HUDEP-2 (cell line): ENCODE measurements around the gene RAD9A.
A peak's percentile ranks its signal among the peaks of the same experiment; 100 is the strongest.

Experiments used
- DNase-seq, 76 experiments: peaks; one replicate each; lab custom pipeline; 2025; ENCODE audit not compliant: unreplicated experiment in 76 of 76; lab: John Stamatoyannopoulos, UW

RAD9A gene

GRCh38 chr11:67437809-67438157, 46.0 kb downstream of the RAD9A start:
- no peak for DNase-seq

- DNase-seq: no peak
Observed at GRCh38 chr11:67438158-67438902, 46.5 kb downstream of the RAD9A start.

DNA sequence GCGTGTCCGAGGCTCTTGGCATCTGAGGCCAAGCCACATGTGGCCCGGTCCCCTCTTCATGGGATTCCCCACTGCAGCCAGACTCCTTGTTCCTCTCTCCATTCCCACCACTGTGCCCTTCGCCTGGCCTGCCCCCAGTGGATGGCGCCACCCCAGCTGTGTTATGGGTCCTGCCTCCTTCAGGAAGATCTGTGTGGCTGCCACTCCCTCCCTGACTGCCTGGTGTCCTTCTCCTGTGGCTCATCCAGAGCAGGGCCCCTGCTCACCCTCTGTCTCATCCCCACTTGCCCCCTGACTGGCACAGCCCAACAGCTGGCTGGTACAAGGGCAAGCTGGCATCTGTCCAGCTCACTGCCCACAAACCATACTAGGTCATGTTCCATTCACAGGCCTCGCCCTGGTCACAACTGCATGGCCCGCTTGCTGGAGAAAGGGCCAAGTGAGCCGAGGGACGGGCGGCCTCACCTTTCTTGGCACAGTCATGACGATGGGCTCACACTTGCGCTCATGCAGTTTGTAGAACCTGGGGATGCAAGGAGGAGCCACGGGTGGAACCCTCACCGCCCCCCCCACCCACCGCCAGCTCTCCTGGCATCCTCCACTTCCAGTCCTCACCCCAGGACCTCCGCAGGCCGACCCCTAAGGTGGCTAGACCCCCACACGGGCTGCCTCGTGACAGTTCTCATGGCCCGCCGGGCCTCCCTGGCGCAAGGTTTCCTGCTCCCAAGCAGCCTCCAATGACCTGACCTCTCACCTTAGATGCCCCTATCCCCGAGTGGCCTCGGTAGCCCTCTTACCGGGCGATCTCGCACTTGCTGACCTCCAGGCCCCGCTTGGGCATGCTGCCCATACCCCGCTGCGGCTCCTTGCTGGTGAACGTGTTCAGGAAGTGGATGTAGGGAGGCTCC, 47.8 kb downstream of the RAD9A start:
- DNase-seq: peak in 36 of 76 experiments; percentile 4 to 56 (median 28)

DNA sequence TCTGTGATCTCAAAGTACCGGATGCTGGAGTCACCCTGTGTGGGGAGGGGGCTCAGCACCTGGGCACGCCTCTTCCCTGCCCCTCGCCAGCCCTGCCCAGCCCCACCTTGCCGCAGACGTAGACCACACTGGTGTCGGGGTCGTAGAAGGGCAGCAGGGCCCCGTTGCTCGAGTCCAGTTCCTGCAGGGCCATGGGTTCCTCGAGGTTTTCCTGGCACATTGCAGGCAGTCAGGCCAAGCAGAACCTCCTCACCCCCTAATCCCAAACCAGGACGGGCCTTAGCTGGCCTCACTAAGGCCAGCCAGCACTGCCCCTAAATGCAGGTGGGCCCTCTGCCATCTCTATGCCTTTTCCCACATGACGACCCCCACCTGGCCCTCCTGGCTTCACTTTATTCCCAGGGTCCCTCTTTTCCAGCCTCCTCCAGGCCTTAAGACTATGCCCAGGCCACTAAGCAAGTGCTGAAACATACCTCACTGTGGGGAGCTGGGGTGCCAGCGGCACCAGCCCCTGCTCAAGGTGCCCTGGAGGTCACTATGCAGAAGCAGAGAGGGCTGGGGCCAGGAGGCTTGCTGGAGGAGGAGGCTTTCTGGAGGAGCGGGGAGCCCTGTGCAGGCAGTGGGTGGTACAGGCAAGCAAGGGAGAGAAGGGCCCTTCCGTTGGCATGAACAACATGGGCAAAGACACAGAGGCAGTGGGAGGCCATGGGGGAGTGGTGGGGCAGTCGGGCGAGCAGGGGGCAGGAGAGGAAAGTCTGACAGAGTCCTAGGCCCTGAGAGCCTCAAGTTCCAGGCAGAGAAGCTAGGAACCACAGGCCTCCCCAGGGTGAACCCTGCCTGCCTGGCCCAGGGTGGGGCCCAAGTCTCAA, 48.7 kb downstream of the RAD9A start:
- DNase-seq: no peak

DNA sequence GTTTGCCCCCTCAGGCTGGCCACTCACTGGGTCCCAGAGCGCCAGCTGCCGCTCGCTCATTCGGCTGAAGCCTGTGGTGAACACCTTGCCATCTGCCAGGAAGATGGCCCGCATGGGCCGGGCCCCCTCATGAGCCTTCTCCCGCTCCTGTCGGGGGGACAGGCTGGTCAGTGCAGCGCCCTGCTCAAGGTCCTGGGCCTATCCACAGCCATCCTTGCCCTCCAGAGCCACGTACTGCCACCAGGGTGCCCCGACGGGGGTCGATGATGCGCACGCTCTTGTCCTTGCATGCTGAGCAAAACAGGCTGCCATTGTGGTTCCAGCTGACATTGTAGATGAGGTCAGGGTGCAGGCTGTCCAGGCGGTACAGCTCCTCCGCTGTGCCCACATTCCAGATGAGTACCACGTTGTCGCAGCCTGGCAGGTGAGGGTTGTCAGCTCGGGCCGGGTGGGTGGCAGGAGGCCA, 49.3 kb downstream of the RAD9A start:
- peak in 1 of 76 experiments; percentile 10 for DNase-seq

DNA sequence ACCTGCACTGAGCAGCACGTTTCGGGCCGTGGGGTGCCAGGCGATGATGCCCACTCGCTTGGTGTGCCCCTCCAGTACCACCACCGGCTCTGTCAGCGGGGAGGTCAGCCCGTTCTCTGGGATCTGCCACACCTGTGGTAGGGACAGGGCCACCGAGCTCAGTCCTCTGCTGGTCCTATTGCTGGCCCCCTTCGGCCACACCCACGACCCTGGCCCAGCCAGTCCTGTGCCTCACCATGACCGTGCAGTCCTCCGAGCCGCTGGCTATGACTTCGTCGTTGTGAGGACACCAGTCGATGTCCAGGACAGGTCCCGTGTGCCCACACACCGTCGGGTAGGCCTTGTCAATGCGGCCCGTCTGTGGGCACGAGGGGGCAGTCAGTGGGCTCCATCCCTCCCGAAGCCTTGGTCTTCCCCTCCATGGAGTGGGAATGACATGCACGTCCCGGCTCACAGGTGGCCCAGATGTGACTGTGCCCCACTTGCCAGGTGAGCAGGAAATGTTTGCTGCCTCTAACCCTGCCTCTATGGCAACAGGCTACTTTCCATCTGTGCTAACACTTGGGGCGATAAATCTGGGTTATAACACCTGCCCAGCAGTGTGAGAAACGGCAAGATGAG, 50.1 kb downstream of the RAD9A start:
- DNase-seq: no peak

DNA sequence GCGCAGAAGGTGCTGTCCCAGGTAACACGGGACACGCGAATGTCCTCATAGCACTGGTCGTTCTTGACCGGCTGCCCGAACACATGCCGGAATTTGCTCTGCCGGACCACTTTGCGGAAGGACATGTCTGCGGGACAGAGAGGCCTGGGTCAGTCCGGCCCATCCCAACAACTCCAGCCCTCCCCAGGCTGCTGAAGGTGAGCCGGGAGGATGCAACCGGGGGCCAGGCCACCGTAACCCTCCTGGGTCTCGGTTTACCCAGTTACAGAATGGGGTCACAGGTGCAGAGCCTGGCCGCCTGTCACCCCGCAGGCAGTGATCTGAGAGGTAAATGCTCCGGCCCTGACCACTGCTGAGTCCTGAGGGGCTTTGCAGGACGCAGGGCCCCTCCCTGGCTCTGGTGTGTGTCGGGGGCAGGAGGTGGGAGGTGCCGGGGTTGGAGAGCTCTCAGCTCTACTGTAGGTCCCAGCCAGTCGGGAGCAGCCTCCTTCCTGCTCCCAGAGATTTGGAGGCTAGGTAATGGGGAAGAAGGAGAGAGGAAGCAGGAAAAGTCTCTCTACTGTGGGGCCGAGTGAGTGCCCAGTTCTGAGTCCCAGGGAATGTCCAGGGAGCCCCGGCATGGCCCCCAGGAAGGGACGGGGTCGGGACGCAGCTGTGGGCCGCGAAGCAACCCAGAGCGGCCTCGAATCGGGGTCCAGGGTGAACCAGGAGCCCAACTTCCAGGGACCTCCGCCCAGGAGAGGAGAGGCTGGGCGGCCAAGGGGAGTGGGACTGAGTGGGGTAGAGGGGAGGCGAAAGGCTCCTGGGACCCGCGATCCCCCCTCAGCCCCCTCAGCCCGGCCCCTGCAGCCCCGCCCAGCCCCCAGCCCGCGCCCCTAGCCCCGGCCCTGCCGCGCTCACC, 51.0 kb downstream of the RAD9A start:
- DNase-seq: no peak

DNA sequence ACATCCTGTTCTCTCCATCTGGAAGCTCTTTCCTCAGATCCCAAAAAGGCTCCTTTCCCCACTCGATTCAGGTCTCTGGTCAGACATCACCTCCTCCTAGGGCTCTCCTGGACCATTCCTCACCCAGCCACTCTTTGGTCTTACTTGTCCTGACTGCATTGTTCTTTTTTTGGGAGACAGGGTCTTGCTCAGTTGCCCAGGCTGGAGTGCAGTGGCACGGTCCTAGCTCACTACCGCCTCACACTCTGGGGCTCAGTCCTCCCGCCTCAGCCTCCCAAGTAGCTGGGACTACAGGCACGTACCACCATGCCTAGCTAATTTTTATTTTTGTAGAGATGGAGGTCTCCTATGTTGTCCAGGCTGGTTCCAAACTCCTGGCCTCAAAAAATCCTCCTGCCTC, 53.7 kb downstream of the RAD9A start:
- DNase-seq: no peak
